Measurements from ENCODE around the gene WDR82.

DNA sequence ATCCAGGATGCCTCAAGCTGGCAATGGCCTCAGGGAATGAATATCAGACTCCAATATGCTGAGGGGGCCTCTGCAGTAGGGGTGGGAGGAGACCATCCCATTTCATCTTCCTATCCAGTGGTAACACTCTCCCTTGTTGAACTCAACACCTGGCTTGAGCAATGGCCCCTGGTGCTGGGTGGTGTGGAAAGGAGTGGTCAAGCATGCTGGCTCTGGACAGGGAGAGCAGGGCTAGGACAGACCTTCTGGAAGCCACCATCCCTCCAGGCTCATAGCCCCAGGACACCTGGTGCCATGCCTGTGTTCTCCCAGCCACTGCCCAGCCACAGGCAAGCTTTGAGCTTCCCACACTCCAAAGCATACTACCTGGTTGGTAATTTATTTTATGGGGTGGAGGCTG lies 47.2 kb upstream of the WDR82 start:
- TF ChIP-seq TCF4 (CRISPR knock-in tag; IDR thresholded peaks at IDR 0.05; ENCODE audit: borderline replicate concordance) (no peak), ZNF565 (CRISPR knock-in tag; conservative IDR thresholded peaks at IDR 0.05; ENCODE audit: low read depth) (no peak), CSDC2 (CRISPR knock-in tag; IDR thresholded peaks at IDR 0.05) (no peak), ARNTL (CRISPR knock-in tag; IDR thresholded peaks at IDR 0.05; ENCODE audit: borderline replicate concordance, low read depth) (no peak), GLIS3 (CRISPR knock-in tag; IDR thresholded peaks at IDR 0.05) (no peak)
- TF ChIP-seq, protein P1, sequence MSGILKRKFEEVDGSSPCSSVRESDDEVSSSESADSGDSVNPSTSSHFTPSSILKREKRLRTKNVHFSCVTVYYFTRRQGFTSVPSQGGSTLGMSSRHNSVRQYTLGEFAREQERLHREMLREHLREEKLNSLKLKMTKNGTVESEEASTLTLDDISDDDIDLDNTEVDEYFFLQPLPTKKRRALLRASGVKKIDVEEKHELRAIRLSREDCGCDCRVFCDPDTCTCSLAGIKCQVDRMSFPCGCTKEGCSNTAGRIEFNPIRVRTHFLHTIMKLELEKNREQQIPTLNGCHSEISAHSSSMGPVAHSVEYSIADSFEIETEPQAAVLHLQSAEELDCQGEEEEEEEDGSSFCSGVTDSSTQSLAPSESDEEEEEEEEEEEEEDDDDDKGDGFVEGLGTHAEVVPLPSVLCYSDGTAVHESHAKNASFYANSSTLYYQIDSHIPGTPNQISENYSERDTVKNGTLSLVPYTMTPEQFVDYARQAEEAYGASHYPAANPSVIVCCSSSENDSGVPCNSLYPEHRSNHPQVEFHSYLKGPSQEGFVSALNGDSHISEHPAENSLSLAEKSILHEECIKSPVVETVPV (CRISPR knock-in tag; IDR thresholded peaks at IDR 0.05), result no peak
